Trophoblast cell (in vitro differentiated cells and primary cell): Measurements from ENCODE around the gene UBL7.
A peak's percentile ranks its signal among the peaks of the same experiment; 100 is the strongest.

Experiments
- DNase-seq, 2 donors: peaks; one replicate each; pipeline ENCODE4 v3.0.0-alpha.2; 2016
- H2AFZ ChIP-seq: 2 replicates; pipeline ENCODE4 v1.6.1; 2013; ENCODE audit warnings: low read length, moderate library complexity, mild to moderate bottlenecking; ENCODE audit not compliant: insufficient read depth, poor library complexity
- H2AK5ac ChIP-seq: 2 replicates; pipeline ENCODE4 v1.6.1; 2013; ENCODE audit warnings: mild to moderate bottlenecking, low read length
- H2BK120ac ChIP-seq: 2 replicates; pipeline ENCODE4 v1.6.1; 2013; ENCODE audit warnings: low read length, mild to moderate bottlenecking, moderate library complexity; ENCODE audit not compliant: insufficient read depth, poor library complexity
- H2BK12ac ChIP-seq: 2 replicates; pipeline ENCODE4 v1.6.1; 2013; ENCODE audit warnings: mild to moderate bottlenecking, low read length, moderate library complexity
- H2BK5ac ChIP-seq: 2 replicates; pipeline ENCODE4 v1.6.1; 2013; ENCODE audit warnings: low read length, low read depth, moderate library complexity, mild to moderate bottlenecking; ENCODE audit not compliant: poor library complexity
- H3K14ac ChIP-seq: 2 replicates; pipeline ENCODE4 v1.6.1; 2013; ENCODE audit warnings: mild to moderate bottlenecking, low read length
- H3K18ac ChIP-seq: 2 replicates; pipeline ENCODE4 v1.6.1; 2013; ENCODE audit warnings: mild to moderate bottlenecking, low read length
- H3K23ac ChIP-seq: 2 replicates; pipeline ENCODE4 v1.6.1; 2013; ENCODE audit warnings: low read length
- H3K27ac ChIP-seq: 2 replicates; pipeline ENCODE4 v1.5.1; 2013; ENCODE audit warnings: low read depth, mild to moderate bottlenecking, inconsistent platforms, low read length, moderate library complexity
- H3K27me3 ChIP-seq: 2 replicates; pipeline ENCODE4 v1.6.1; 2013; ENCODE audit warnings: inconsistent platforms, mild to moderate bottlenecking, low read length, moderate library complexity; ENCODE audit not compliant: insufficient read depth
- H3K36me3 ChIP-seq, 2 experiments: 1 replicate in 1 of 2; 2 replicates in 1 of 2; pipeline ENCODE4 v1.6.1; 2013; ENCODE audit warnings: low read length in 2 of 2, mild to moderate bottlenecking in 2 of 2, moderate library complexity in 1 of 2; ENCODE audit not compliant: insufficient read depth in 2 of 2, control insufficient read depth in 1 of 2
- H3K4ac ChIP-seq: 2 replicates; pipeline ENCODE4 v1.6.1; 2013; ENCODE audit warnings: low read depth, mild to moderate bottlenecking, low read length, moderate library complexity
- H3K4me1 ChIP-seq, 2 experiments: 1 replicate in 1 of 2; 2 replicates in 1 of 2; pipeline ENCODE4 v1.6.1; 2013; ENCODE audit warnings: low read length in 2 of 2, mild to moderate bottlenecking in 2 of 2, moderate library complexity in 1 of 2; ENCODE audit not compliant: insufficient read depth in 2 of 2, control insufficient read depth in 1 of 2
- H3K4me2 ChIP-seq: 2 replicates; pipeline ENCODE4 v1.6.1; 2013; ENCODE audit warnings: inconsistent platforms, mild to moderate bottlenecking, low read length, moderate library complexity
- H3K4me3 ChIP-seq: 2 replicates; pipeline ENCODE4 v1.5.1; 2013; ENCODE audit warnings: mild to moderate bottlenecking, low read depth, low read length, inconsistent platforms
- H3K79me1 ChIP-seq: one replicate; pipeline ENCODE4 v1.6.1; 2013; ENCODE audit warnings: low read length
- H3K79me2 ChIP-seq: 2 replicates; pipeline ENCODE4 v1.6.1; 2013; ENCODE audit warnings: low read length, mild to moderate bottlenecking; ENCODE audit not compliant: control insufficient read depth, insufficient read depth, poor library complexity
- H3K9ac ChIP-seq: 2 replicates; pipeline ENCODE4 v1.6.1; 2013; ENCODE audit warnings: mild to moderate bottlenecking, low read length
- H3K9me3 ChIP-seq: 2 replicates; pipeline ENCODE4 v1.6.1; 2013; ENCODE audit warnings: low read depth, mild to moderate bottlenecking, control low read depth, inconsistent platforms, low read length; ENCODE audit not compliant: insufficient read depth
- H4K12ac ChIP-seq: 2 replicates; pipeline ENCODE4 v1.6.1; 2013; ENCODE audit warnings: low read depth, mild to moderate bottlenecking, low read length, moderate library complexity
- H4K8ac ChIP-seq: 2 replicates; pipeline ENCODE4 v1.6.1; 2013; ENCODE audit warnings: low read depth, mild to moderate bottlenecking, low read length, moderate library complexity
- H4K91ac ChIP-seq: one replicate; pipeline ENCODE4 v1.6.1; 2013; ENCODE audit warnings: low read depth, mild to moderate bottlenecking, low read length, moderate library complexity
- WGBS: extraction: QIAGEN DNeasy Blood & Tissue Kit; methylation state at CpG from one replicate; pipeline ENCODE4 v1.1.7; 2013; ENCODE audit warnings: missing lambda C conversion rate; ENCODE audit not compliant: insufficient read length, insufficient coverage; ENCODE audit errors: extremely low coverage; 5-methylcytosine and 5-hydroxymethylcytosine counted together

Gene UBL7

GRCh38 chr15:74453925-74454763, 6.8 kb downstream of the UBL7 start:
- Histone ChIP-seq H3K4me2 (no peak overlapping the region), H3K79me1 (no peaks in the 10 kb centered on the region), H3K4me3 (no peak overlapping the region), H2BK12ac (no peak overlapping the region), H3K4me1 (no peaks in the 10 kb centered on the region), H3K36me3 (peaks cover 18 to 25% of the 10 kb centered on the region in 2 experiments), H3K9me3 (no peaks in the 10 kb centered on the region), H3K9ac (no peak overlapping the region), H4K91ac (no peak overlapping the region), H2AFZ (no peak overlapping the region), H3K27ac (no peak overlapping the region), H2BK120ac (no peak overlapping the region), H3K23ac (no peak overlapping the region), H3K27me3 (no peaks in the 10 kb centered on the region), H4K12ac (no peak overlapping the region), H2BK5ac (no peak overlapping the region), H3K14ac (no peak overlapping the region), H4K8ac (no peak overlapping the region), H2AK5ac (no peak overlapping the region), H3K79me2 (no peaks in the 10 kb centered on the region), H3K18ac (no peak overlapping the region), H3K4ac (no peak overlapping the region)
- WGBS, result no CpG with 5 or more reads among the region's 13 CpGs
- DNase-seq, result no peak

GRCh38 chr15:74451861-74452835, 8.8 kb downstream of the UBL7 start:
- H3K36me3 ChIP-seq, result peaks cover 35 to 38% of the 10 kb centered on the region in 2 experiments
- no peak overlapping the region for H4K12ac ChIP-seq
- no peak overlapping the region for H3K18ac ChIP-seq
- no CpG with 5 or more reads among the region's 16 CpGs for WGBS
- no peaks in the 10 kb centered on the region for H3K27me3 ChIP-seq
- no peak overlapping the region for H3K14ac ChIP-seq
- no peaks in the 10 kb centered on the region for H3K4me1 ChIP-seq
- H3K23ac ChIP-seq, result no peak overlapping the region
- no peak overlapping the region for H2BK12ac ChIP-seq
- no peaks in the 10 kb centered on the region for H3K9me3 ChIP-seq
- H3K79me2 ChIP-seq, result no peaks in the 10 kb centered on the region
- no peak overlapping the region for H2AK5ac ChIP-seq
- no peak overlapping the region for H3K9ac ChIP-seq
- no peak overlapping the region for H4K8ac ChIP-seq
- no peak overlapping the region for H3K4ac ChIP-seq
- H2BK5ac ChIP-seq, result no peak overlapping the region
- H4K91ac ChIP-seq, result no peak overlapping the region
- no peak overlapping the region for H2AFZ ChIP-seq
- DNase-seq, result peak; percentile 80 to 85
- no peak overlapping the region for H2BK120ac ChIP-seq
- no peak overlapping the region for H3K27ac ChIP-seq
- no peak overlapping the region for H3K4me2 ChIP-seq
- no peaks in the 10 kb centered on the region for H3K79me1 ChIP-seq
- H3K4me3 ChIP-seq, result no peak overlapping the region

- Histone ChIP-seq H4K12ac (no peak overlapping the region), H3K9ac (no peak overlapping the region), H3K27ac (no peak overlapping the region), H3K36me3 (peaks cover 32 to 38% of the 10 kb centered on the region in 2 experiments), H3K4me2 (no peak overlapping the region), H3K79me1 (no peaks in the 10 kb centered on the region), H3K4me3 (no peak overlapping the region), H3K79me2 (no peaks in the 10 kb centered on the region), H3K14ac (no peak overlapping the region), H3K9me3 (no peaks in the 10 kb centered on the region), H2BK5ac (no peak overlapping the region), H2BK120ac (no peak overlapping the region), H3K27me3 (no peaks in the 10 kb centered on the region), H3K18ac (no peak overlapping the region), H3K23ac (no peak overlapping the region), H2AFZ (no peak overlapping the region), H3K4ac (no peak overlapping the region), H3K4me1 (no peaks in the 10 kb centered on the region), H2BK12ac (no peak overlapping the region), H4K8ac (no peak overlapping the region), H2AK5ac (no peak overlapping the region), H4K91ac (no peak overlapping the region)
- WGBS, result no CpG with 5 or more reads among the region's 2 CpGs
- no peak for DNase-seq
Observed at GRCh38 chr15:74451322-74451721, 9.6 kb downstream of the UBL7 start.

GRCh38 chr15:74449643-74450205, 11.2 kb downstream of the UBL7 start:
- H4K12ac ChIP-seq, result no peak overlapping the region
- no peaks in the 10 kb centered on the region for H3K9me3 ChIP-seq
- H3K23ac ChIP-seq, result no peak overlapping the region
- H3K79me2 ChIP-seq, result no peaks in the 10 kb centered on the region
- no peak overlapping the region for H3K4ac ChIP-seq
- no peak overlapping the region for H3K18ac ChIP-seq
- H3K4me2 ChIP-seq, result no peak overlapping the region
- DNase-seq, result peak in 1 of 2 donors; percentile 41
- peaks cover 0 to 2% of the 10 kb centered on the region in 2 experiments for H3K4me1 ChIP-seq
- no peak overlapping the region for H3K4me3 ChIP-seq
- no peak overlapping the region for H4K8ac ChIP-seq
- H4K91ac ChIP-seq, result no peak overlapping the region
- H3K27ac ChIP-seq, result no peak overlapping the region
- H2BK12ac ChIP-seq, result no peak overlapping the region
- WGBS, result no CpG with 5 or more reads among the region's 12 CpGs
- H3K9ac ChIP-seq, result no peak overlapping the region
- no peak overlapping the region for H3K14ac ChIP-seq
- no peak overlapping the region for H2BK120ac ChIP-seq
- H3K36me3 ChIP-seq, result peaks cover 40 to 50% of the 10 kb centered on the region in 2 experiments
- no peaks in the 10 kb centered on the region for H3K27me3 ChIP-seq
- no peak overlapping the region for H2AK5ac ChIP-seq
- H2AFZ ChIP-seq, result no peak overlapping the region
- no peak overlapping the region for H2BK5ac ChIP-seq
- H3K79me1 ChIP-seq, result no peaks in the 10 kb centered on the region
